Fibroblast of the aortic adventitia (primary cell): ENCODE measurements around the gene ANKMY1. TPM values are rescaled to one million over a fixed set of nuclear protein-coding genes. Genes with fewer than 3 reads are reported as not detected.
"Not testable (repeated sequence)": the region's sequence is repeated elsewhere in the genome, so short reads cannot be mapped to it uniquely, and the experiment has no call there.

Source experiments
- DNase-seq: peaks from one replicate; pipeline ENCODE4 v3.0.0-alpha.2; 2010; ENCODE audit warnings: low read depth
- H3K4me3 ChIP-seq: 2 replicates; pipeline ENCODE4 v1.5.1; 2011; ENCODE audit warnings: low read depth, mild to moderate bottlenecking, control low read depth, low read length, moderate library complexity
- total RNA-seq: library from RNA; depleted of rRNA; stranded (reverse); fragments of >200 nt; gene quantifications from 2 replicates; pipeline ENCODE4 v1.2.3, GENCODE V29; 2012; ENCODE audit warnings: low replicate concordance
- TF ChIP-seq, protein P1 (sequence below): IDR thresholded peaks from 2 replicates; pipeline ENCODE4 v1.5.1; 2011; ENCODE audit warnings: mild to moderate bottlenecking, low read length, control low read depth, inconsistent platforms; ENCODE audit not compliant: insufficient read depth

Gene ANKMY1
- total RNA-seq, 1 donor: 11.0 TPM

- TF ChIP-seq, protein P1, sequence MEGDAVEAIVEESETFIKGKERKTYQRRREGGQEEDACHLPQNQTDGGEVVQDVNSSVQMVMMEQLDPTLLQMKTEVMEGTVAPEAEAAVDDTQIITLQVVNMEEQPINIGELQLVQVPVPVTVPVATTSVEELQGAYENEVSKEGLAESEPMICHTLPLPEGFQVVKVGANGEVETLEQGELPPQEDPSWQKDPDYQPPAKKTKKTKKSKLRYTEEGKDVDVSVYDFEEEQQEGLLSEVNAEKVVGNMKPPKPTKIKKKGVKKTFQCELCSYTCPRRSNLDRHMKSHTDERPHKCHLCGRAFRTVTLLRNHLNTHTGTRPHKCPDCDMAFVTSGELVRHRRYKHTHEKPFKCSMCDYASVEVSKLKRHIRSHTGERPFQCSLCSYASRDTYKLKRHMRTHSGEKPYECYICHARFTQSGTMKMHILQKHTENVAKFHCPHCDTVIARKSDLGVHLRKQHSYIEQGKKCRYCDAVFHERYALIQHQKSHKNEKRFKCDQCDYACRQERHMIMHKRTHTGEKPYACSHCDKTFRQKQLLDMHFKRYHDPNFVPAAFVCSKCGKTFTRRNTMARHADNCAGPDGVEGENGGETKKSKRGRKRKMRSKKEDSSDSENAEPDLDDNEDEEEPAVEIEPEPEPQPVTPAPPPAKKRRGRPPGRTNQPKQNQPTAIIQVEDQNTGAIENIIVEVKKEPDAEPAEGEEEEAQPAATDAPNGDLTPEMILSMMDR: no peak
- no peak for DNase-seq
- no peak overlapping the region for H3K4me3 ChIP-seq
Measured at GRCh38 chr2:240564561-240565332, 7.0 kb upstream of the ANKMY1 start.

DNA sequence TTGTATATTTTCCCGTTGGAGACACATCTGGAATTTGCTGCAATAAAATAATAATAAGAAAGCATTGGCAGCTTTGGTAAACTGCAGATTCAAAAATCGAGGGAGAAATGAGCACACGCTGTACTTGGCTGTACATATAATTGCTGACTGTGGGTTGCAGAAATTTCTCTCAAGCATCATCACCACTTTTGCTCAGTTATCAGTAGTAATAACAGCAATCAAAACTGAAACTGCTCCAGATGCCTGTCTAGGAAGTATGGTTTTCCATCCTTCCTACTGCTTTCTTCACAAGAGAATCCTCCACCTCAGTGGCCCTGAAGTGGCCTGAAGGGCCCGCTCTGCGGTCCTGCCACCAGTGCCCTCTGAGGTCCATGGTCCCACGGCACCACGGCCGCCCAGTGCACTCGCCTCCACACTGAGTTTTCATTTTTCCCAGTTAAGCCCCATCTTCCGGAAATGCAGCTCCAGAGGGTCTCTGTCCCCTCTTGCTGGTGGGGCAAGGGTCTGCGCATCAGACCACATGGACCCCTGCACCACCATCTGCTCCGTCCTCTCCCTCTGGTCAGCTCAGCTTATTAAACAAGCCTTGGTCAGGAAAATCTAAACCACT is 6.3 kb upstream of the ANKMY1 start:
- TF ChIP-seq, protein P1: no peak
- H3K4me3 ChIP-seq: no peak overlapping the region
- no peak for DNase-seq

- H3K4me3 ChIP-seq, DNase-seq: not testable (repeated sequence)
Measured at GRCh38 chr2:240563231-240563630, 5.4 kb upstream of the ANKMY1 start.

- H3K4me3 ChIP-seq: peak overlapping the region; percentile 74
- peak; percentile 49 for DNase-seq
- TF ChIP-seq, protein P1: no peak
Measured at GRCh38 chr2:240561325-240561971, 3.7 kb upstream of the ANKMY1 start.

- H3K4me3 ChIP-seq: peak overlapping the region; percentile 74
- TF ChIP-seq, protein P1: peak; percentile 40
- peak; percentile 96 for DNase-seq
Measured at GRCh38 chr2:240560480-240561324, 2.9 kb upstream of the ANKMY1 start.

- peak; percentile 79 for DNase-seq
Measured at GRCh38 chr2:240560084-240560479, 2.3 kb upstream of the ANKMY1 start, which contains the start of gene DUSP28. TSS of gene DUSP28 (plus strand) at chr2:240560357. CDS start at chr2:240560685, 328 bp downstream.

More at GRCh38 chr2:240560084-240560479, 2.3 kb upstream of the ANKMY1 start, which contains the start of gene DUSP28:
- peak within 1 kb of the TSS; percentile 74 for H3K4me3 ChIP-seq
- TF ChIP-seq, protein P1: no peak
